Right ventricle myocardium inferior (tissue), 1 donor: Measurements from ENCODE around the gene RREB1. TPM values are rescaled to one million over a fixed set of nuclear protein-coding genes. Genes with fewer than 3 reads are reported as not detected.

Source experiments
- ATAC-seq: fragments of 200-7000 bp; cut with Tn5 transposase; one replicate; pipeline ENCODE4 v1.9.1; 2020; ENCODE audit warnings: mild to moderate bottlenecking, moderate library complexity
- DNase-seq: peaks from one replicate; pipeline ENCODE4 v3.0.0; 2021; ENCODE audit errors: missing footprints
- intact Hi-C: fragments of 100-400 bp; cut with DNase I; formaldehyde crosslinking; loops from one replicate; pipeline ENCODE4 v1.11.0; 2022
- total RNA-seq: library from RNA; stranded (reverse); fragmentation: NEBNext Ultra II Directional; extraction: Animal tissue kit (Norgen Biotek cat#: 25700); gene quantifications from one replicate; pipeline ENCODE4 v1.2.1, GENCODE V29; 2021
- donor health status: DM: no; HTN: yes; CAD: no; lungs with severe emphysema.

Gene RREB1
- total RNA-seq, 1 donor from 2014 or later, result 34.2 TPM

DNA sequence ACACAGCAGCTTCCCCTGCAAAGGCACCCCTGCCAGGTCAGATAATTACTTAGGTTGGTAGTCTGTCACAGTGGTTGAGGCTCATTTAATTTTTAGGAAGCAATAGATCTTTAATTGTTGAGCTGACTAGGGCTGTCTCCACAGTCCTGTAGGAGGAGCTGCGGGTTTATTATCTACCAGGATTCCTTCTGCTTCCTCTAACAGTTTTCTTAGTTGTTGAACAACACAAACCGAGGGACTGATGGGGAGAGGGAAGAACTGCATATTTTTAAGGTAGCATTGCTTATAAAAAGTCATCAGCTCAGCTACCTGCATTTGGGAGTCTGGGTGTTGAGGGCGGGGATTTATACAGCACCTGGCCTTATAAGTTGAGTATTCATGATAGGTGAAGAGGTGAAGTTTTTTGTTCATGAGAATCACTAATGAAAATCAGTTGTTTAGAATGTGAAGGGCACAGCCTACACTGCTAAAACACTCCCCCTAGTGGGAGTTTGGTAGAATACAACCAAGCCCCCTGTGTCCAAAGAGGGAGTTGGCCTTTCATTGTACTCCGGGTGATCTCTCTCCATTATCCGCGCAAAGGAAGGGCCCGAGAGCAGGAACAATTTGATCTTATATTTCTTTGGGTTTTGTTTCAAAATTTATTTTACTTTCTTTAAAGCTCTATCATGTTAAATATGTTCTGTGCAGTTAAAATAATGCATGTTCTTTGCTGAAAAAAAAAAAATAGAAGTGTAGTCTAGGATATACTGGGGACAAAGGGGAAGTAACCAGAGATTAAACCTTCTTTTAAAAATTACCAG, 135.6 kb downstream of the RREB1 start:
- DNase-seq (no peak), ATAC-seq (peak; percentile 51)
- intact Hi-C loops, result loop anchor here (2.0 to 10.0 kb wide), 5 partner anchors 136 to 689 kb away; partner anchors contain the start of gene RREB1

DNA sequence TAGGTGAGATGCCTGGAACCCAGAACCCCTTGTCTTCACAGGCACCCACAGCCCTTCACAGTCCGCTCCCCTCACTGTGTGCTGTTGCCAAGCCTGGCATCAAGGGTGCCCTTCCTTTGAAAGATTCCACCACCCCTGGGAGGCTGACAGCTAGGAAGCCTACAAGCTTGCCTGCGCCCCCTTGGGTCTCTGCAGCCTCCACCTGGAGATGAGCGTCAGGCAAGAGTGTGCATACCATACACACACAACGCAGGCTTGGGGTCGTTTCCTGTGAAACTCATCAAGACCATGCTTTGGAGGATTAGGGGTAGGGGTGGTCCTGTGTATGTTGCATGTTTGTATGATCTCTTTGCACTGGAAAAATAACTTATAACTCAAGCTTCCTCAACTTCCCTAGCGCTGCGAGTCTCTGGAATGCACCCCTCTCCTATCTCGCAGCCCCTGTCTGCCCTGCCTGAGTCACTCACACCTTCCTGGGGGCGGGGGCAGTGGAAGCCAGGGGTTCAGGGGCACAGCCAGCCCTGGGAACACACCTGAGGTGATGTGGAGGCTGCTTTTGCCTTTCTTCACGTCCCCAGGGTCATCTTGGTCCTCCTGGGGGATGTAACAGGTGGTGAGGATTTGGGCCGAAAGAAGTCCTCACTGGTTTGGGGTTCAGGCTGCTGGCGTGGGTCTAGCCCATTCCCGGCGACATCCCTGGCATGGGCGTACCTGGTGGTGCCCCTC, 138.1 kb downstream of the RREB1 start:
- intact Hi-C loops, result loop anchor here (10.0 kb wide), 1 partner anchor 691 kb away; no protein-coding TSS in a partner anchor

DNA sequence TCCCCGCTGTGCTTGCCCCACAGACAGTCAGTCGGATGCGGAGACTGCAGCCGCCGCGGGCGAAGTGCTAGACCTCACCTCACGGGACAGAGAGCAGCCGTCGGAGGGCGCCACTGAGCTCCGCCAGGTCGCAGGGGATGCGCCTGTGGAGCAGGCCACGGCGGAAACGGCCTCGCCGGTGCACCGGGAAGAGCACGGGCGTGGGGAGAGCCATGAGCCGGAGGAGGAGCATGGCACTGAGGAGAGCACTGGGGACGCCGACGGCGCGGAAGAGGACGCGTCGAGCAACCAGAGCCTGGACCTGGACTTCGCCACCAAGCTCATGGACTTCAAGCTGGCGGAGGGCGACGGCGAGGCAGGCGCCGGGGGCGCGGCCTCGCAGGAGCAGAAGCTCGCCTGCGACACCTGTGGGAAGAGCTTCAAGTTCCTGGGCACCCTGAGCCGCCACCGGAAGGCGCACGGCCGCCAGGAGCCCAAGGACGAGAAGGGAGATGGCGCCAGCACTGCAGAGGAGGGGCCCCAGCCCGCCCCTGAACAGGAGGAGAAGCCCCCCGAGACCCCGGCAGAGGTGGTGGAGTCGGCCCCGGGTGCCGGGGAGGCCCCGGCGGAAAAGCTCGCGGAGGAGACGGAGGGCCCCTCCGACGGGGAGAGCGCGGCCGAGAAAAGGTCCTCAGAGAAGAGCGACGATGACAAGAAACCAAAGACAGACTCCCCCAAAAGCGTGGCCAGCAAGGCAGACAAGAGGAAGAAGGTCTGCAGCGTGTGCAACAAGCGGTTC, 138.8 kb downstream of the RREB1 start:
- DNase-seq, result no peak
- intact Hi-C loops, result loop anchor here (10.0 kb wide), 1 partner anchor 692 kb away; no protein-coding TSS in a partner anchor
- no peak for ATAC-seq

More for the DNA sequence above, 138.1 kb downstream of the RREB1 start:
- DNase-seq, result no peak
- no peak for ATAC-seq

DNA sequence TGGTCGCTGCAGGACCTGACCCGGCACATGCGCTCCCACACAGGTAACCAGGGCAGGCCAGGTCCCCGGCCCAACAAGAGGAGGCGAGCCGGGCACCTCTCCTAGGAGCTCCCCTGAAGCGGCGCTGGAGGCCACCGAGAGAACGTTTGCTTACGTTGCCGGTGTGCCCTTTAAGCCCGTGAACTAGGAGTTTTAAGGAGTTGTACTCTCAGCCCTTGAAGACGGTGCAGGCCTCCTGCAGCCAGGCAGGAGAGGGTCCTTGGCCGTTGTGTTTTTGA, 139.4 kb downstream of the RREB1 start:
- ATAC-seq, result no peak
- intact Hi-C loops, result loop anchor here (10.0 kb wide), 1 partner anchor 692 kb away; no protein-coding TSS in a partner anchor
- DNase-seq, result no peak

DNA sequence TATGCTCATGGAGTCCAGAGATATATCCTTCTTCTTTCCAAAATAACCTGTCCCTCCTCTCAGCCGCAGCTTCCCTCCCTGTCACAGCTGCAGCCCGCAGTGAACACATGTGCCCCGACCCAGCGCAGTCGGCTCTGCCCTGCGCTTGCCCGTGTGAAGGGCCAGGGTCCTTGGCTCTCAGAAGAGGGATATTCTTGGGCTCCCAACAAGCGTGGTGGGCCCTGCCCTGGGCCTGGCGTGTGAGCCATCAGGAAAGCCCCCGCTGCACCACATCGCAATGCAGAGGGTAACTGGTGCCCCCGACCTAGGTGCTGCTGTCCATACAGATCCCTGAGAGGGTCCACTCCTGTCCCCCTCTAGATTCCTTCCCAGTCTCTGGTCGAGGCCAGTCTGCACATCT, 140.1 kb downstream of the RREB1 start:
- DNase-seq, result no peak
- no peak for ATAC-seq
- intact Hi-C loops, result loop anchor here (10.0 kb wide), 1 partner anchor 693 kb away; no protein-coding TSS in a partner anchor

DNA sequence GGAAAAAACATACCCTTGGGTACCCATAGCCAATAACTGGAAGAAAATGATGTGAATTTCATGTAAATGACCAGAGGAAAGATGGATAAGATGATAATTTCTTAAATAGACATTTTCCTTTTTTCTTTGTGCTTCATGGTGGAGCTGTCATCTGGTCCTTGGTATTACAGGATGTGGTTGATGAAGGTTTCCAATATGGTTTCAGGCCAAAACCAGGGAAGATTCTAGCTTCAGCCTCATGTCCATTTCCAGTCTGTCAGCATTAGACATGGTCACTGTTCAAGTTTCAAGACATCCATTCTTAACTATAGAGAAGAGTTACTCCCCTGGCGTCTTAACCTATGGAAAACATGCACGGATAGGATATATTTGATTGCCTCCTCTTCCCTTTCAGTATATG, 141.6 kb downstream of the RREB1 start:
- DNase-seq (no peak), ATAC-seq (no peak)
- intact Hi-C loops, result loop anchor here (10.0 kb wide), 1 partner anchor 695 kb away; no protein-coding TSS in a partner anchor

DNA sequence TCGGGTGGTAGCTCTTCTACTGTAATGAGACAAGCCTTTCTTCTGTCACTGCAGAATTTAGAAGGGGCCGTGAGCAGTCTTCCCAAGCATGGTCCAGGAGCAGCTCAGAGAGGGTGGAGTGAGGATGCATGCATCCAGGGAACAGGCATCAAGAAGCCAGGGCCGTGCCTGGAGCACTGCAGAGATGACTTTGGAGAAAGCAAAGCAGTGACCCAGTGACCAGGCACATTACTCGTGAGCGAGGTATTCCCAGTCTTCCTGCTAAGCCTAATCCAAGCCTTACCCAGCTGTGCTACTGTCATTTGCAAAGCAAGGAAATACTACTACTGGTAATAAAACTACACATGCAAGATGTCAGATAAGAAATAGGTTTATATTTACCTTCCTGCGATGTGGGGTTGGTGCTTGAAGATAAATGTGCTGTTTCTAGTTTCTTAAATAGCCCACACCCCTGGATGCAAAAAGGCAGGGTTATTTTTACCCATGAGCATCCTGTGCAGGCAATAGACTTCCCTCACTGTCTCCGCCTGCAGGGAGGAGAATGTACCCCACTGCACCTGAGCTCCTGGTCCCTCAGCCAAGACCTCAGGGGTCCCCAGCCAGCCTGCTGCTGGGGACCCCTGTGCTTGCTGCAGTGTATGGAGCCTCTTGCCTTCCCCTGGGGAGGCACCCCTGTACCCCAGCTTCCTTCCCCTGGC, 142.3 kb downstream of the RREB1 start:
- no peak for ATAC-seq
- DNase-seq, result no peak
- intact Hi-C loops, result loop anchor here (10.0 kb wide), 1 partner anchor 695 kb away; no protein-coding TSS in a partner anchor

DNA sequence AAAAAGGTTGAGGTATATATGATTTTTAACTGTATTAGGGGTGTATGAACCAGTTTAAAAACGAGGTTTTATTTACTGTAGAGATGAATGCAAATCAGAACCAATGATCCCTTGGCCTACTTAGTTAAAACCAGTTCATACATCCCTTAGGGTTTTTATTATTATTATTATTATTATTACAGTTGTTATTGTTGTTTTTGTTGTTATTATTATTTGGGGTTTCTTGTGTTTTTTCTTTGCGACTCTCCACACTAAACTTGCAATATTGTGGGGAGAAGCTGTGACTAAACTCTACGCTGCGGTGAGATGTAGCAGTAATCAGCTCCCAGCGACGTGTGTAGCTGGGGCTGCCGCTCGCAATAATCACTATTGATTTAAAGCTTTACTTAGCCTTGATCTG, 143.1 kb downstream of the RREB1 start:
- intact Hi-C loops, result no loop called here
- no peak for ATAC-seq
- DNase-seq, result no peak

DNA sequence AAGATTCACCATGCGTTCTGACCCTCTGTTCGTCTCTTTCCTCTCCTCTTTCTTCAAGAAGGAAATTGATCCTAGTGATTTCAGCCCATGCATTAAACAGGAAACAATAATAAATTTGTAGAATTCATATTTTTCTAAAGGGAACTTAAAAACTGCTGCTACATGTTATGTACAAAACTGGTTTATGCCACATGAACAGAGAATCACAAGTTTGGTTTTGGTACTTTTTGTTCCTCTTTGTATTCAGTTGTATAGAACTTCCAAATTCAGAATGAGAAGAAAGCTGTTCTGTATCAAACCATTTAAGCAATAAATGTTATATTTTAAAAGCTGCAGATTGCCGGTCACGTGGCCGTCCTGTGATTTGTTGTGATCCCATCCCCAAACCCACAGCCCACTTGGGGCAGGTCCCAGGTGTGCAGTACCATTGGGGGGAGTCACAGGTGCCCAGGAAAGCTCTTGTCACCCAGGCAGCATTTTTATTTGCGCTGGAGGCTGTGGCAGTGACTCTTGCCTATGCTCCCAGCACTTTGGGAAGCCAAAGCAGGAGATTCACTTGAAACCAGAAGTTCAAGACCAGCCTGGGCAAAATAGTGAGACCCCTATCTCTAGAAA, 144.0 kb downstream of the RREB1 start:
- DNase-seq, result no peak
- ATAC-seq, result no peak
- intact Hi-C loops, result no loop called here

DNA sequence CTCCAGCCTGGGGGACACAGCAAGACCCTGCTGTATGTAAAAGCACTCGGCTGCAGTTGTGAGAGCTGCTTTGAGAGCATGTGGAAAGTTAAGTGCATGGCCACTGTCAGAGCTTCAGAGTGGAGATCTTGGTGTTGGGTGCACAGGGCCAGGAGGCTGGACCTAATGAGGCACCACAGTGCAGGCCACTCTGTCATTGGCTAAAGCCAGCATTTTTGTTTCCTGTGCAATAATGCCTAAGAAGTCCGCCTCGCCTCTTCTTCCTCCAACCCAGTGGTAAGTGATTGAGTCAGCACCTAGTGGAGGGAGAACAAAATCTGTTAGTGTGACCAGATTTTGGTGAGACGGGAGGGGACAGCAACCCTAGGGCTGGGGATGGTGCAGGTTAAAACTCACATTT, 144.6 kb downstream of the RREB1 start:
- no peak for DNase-seq
- intact Hi-C loops, result no loop called here
- ATAC-seq, result peak; percentile 48

DNA sequence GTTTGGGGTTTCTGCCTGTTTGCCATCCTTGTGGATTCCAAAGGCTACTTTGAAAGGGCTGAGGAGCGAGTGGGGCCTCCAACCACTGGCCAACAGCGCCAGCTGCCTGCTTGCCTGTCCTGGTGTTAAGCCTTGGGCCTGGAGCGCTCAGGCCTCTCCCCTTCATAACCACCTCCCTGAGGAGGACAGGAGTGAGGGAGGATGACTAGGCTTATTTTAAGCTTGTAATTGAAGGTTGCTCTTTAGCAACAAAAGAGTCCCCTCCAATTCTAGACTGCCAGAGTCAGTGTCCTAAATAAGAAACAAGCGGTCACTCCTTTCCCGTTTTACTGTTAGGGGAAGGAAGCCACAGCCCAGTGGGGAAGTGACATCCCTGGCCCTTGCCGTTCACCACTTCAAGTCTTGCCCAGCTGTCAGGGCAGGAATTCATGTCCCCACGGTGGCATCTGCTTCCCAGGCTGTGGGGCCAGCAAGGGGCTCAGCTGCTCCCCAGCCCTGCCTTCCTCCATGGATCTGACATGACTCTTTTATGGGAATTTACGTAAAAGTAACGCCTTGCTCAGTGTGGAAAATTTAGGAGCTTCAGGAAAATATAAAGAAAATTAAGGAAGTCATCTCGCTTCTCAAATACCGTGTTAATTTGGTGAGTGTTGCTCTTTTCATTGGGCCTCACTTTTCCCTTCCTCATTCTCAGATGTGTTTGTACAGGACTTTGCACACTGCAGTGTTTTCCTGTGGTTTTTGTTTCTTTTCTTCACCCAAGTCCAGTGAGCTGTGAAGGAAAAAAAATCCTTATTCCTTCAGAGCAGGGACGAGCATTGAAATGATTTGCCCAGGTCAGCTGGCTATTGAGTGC, 147.4 kb downstream of the RREB1 start:
- no peak for DNase-seq
- peak; percentile 53 for ATAC-seq
- intact Hi-C loops, result no loop called here

DNA sequence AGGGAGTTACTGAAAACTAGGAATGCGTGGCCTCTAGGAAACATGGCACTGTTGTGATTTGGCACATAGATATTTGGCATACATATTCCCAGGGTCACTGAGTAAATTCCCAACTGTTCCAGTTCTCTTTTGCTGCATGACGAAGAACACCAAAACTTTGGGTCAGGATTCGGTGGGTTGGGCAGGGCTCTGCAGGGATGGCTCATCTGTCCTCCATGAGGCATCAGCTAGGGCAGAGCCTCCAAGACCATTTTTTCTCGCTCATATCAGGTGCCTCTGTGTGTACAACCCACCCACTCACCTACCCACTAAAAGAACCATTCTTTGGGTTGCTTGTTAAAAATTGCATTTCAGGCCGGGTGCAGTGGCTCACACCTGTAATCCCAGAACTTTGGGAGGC, 148.2 kb downstream of the RREB1 start:
- no peak for ATAC-seq
- no peak for DNase-seq
- intact Hi-C loops, result no loop called here

DNA sequence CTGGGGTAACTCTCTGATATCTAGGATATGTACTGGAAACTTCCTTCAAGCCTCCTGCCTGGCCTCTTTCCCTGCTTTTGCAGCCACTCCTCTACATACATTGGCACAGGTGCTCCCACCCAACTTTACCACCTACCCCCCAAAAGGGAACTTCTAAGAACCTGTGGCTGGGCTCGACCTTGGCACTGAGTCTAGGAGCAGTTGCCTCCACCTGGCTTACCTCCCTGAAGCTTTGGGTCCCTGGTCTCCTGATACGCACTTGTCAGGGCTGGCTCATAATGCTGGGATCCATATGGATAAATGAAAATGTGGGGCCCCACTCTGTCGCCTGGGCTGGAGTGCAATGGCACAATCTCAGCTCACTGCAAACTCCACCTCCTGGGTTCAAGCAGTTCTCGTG, 149.0 kb downstream of the RREB1 start:
- ATAC-seq, result no peak
- intact Hi-C loops, result no loop called here

DNA sequence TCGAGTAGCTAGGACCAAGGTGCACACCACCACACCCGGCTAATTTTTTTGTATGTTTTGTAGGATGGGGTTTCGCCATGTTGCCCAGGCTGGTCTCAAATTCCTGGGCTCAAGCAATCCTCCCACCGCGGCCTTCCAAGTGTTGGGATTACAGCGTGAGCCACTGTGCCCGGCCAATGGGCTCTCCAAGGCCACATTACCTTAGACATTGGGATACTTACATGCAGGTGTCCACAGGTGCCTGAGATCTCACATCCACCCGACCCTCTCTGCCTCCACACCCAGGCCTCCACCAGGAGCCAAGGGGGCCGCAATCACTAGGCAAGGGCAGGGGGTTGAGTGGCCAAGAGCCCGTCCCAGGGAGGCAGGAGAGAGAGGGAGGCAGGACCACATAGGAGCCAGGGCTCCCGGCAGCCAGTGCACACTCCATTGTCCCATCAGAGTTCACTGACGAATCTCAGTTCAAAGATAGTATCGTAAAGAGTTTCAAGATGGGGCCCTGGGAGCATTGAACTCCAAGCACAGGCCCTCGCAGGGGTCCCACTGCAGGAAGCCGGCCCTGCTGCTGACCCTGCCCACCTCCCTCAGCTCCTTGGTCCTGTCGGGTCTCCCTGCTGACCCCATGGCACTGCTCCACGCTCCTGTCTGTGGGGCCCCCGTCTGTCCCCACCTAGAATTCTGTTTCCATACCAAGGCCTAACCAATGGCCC, 149.9 kb downstream of the RREB1 start:
- intact Hi-C loops, result no loop called here
- ATAC-seq, result no peak
- no peak for DNase-seq

More for the DNA sequence above, 149.0 kb downstream of the RREB1 start:
- no peak for DNase-seq

DNA sequence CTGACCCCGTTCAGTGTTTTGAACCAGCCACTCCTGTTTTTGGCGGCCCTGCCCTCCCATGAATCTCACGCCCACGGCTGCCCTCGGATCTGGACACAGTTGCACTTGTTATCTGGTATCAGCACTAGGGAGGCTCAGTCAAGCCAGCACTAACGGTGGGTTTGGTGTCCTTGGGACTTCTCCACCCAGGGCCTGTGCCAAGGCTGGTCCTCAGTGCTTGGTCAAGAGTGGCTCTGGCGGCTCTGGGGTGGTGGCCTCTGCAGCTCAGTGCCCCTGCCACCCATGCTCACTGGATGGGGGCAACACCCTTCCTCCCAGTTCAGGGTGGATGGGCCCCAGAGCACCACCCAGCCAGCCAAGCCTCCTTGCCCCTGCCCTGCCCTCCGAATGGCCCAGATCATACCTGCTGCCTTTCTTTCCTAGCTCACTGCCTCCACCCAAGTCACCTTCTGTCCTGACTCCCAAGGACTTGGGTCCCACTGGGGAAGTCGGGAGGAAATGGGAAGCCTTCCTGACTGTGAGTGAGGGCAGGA, 150.5 kb downstream of the RREB1 start:
- intact Hi-C loops, result no loop called here
- ATAC-seq (no peak), DNase-seq (no peak)

DNA sequence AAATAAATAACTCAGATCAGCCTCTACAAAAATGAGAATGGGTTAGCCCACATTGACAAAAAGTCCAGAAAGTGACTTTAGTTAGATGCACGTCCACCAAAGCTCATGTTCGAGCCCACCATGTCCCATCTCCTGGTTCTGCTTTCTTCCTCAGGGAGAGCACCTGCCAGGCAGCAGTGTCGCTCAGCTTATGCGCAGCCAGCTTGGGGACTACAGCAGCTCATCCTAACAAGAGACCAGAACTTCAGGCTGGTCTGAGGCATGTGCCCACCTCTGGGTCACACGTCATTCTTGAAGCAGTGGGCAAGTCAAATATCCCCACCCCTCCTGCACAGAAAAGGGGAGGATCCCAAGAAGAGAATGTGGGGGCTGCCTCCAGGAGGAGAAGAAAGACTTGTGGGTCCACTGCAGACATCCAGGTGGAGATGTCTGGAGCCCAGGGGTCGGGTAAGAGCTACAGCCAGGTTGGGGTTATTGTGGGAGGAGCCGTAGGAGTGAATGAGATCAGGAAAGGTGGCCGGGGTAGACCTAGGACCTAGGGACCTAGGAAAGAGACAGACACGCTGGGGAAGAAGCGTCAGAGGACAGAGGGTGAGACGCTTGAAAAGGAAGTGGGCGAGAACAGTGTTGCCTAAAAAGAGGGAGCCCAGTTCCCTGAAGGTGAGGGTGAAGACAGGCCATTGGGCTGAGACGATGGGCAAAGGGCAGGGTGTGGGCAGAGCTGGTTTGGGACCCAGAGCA, 152.7 kb downstream of the RREB1 start:
- ATAC-seq (peak; percentile 20), DNase-seq (no peak)
- intact Hi-C loops, result loop anchor here (5.0 kb wide), 1 partner anchor 943 kb away; no protein-coding TSS in a partner anchor
